Measurements from ENCODE around the gene MMP3. TPM values are rescaled to one million over a fixed set of nuclear protein-coding genes. Genes with fewer than 3 reads are reported as not detected.

Gene MMP3
- total RNA-seq, 1 donor from 2014 or later, result not detected

- intact Hi-C loops (cut with micrococcal nuclease), result loop anchor here (5.0 kb wide), 2 partner anchors 110 to 225 kb away; no protein-coding TSS in a partner anchor
Measured at GRCh38 chr11:102832612-102833011, 10.8 kb downstream of the MMP3 start.

GRCh38 chr11:102831489-102832440 is 11.6 kb downstream of the MMP3 start:
- intact Hi-C loops (cut with micrococcal nuclease), result loop anchor here (5.0 kb wide), 2 partner anchors 111 to 226 kb away; no protein-coding TSS in a partner anchor

- intact Hi-C loops (cut with micrococcal nuclease), result loop anchor here (5.0 kb wide), 2 partner anchors 111 to 226 kb away; no protein-coding TSS in a partner anchor
Measured at GRCh38 chr11:102831128-102831488, 12.3 kb downstream of the MMP3 start.

GRCh38 chr11:102830001-102830727 is 13.2 kb downstream of the MMP3 start:
- intact Hi-C loops (cut with micrococcal nuclease), result loop anchor here (5.0 kb wide), 2 partner anchors 112 to 227 kb away; no protein-coding TSS in a partner anchor

GRCh38 chr11:102829316-102830000 is 14.0 kb downstream of the MMP3 start:
- intact Hi-C loops (cut with micrococcal nuclease), result no loop called here

GRCh38 chr11:102824556-102824955 is 18.9 kb downstream of the MMP3 start:
- intact Hi-C loops (cut with micrococcal nuclease), result no loop called here

- intact Hi-C loops (cut with micrococcal nuclease), result no loop called here
Measured at GRCh38 chr11:102819491-102819890, 23.9 kb downstream of the MMP3 start.

GRCh38 chr11:102813484-102813883 is 29.9 kb downstream of the MMP3 start:
- intact Hi-C loops (cut with micrococcal nuclease), result no loop called here

GRCh38 chr11:102812188-102812587 is 31.2 kb downstream of the MMP3 start:
- intact Hi-C loops (cut with micrococcal nuclease), result no loop called here

- intact Hi-C loops (cut with micrococcal nuclease), result loop anchor here (1.0 kb wide), 1 partner anchor 130 kb away; no protein-coding TSS in a partner anchor
Measured at GRCh38 chr11:102810950-102811660, 32.3 kb downstream of the MMP3 start.

- intact Hi-C loops (cut with micrococcal nuclease), result no loop called here
Measured at GRCh38 chr11:102809971-102810370, 33.4 kb downstream of the MMP3 start.

- intact Hi-C loops (cut with micrococcal nuclease), result no loop called here
Measured at GRCh38 chr11:102807921-102808320, 35.5 kb downstream of the MMP3 start.

- intact Hi-C loops (cut with micrococcal nuclease), result no loop called here
Measured at GRCh38 chr11:102806296-102806695, 37.1 kb downstream of the MMP3 start.

- intact Hi-C loops (cut with micrococcal nuclease), result no loop called here
Measured at GRCh38 chr11:102802341-102802740, 41.1 kb downstream of the MMP3 start.

- intact Hi-C loops (cut with micrococcal nuclease), result no loop called here
Measured at GRCh38 chr11:102800767-102801166, 42.6 kb downstream of the MMP3 start.

- intact Hi-C loops (cut with micrococcal nuclease), result no loop called here
Measured at GRCh38 chr11:102799681-102800340, 43.6 kb downstream of the MMP3 start.

- intact Hi-C loops (cut with micrococcal nuclease), result no loop called here
Measured at GRCh38 chr11:102798012-102798746, 45.2 kb downstream of the MMP3 start, which contains the start of gene MMP1. MMP1 (minus strand) TSS chr11:102798160; CDS start chr11:102798092, 68 bp downstream.

- intact Hi-C loops (cut with micrococcal nuclease), result loop anchor here (1.0 kb wide), 1 partner anchor 147 kb away; no protein-coding TSS in a partner anchor
Measured at GRCh38 chr11:102794382-102794781, 49.0 kb downstream of the MMP3 start.

GRCh38 chr11:102793677-102794290 is 49.6 kb downstream of the MMP3 start:
- intact Hi-C loops (cut with micrococcal nuclease), result loop anchor here (1.0 kb wide), 1 partner anchor 148 kb away; no protein-coding TSS in a partner anchor
